HepG2 (cell line): ENCODE measurements around the gene FLYWCH1. TPM values are rescaled to one million over a fixed set of nuclear protein-coding genes. Genes with fewer than 3 reads are reported as not detected.

Source experiments
- ASH2L ChIP-seq: fragments of 300-600, 200-600 bp; sonication (generic); IDR thresholded peaks from 2 replicates; pipeline ENCODE4 v1.7.0; 2017; ENCODE audit warnings: low read depth, mild to moderate bottlenecking, moderate library complexity, mixed read lengths, low read length; ENCODE audit not compliant: insufficient read length
- BCLAF1 ChIP-seq: fragments of 450-650 bp; IDR thresholded peaks from 2 replicates; pipeline ENCODE4 v1.6.1; 2017; ENCODE audit warnings: mild to moderate bottlenecking
- E2F2 ChIP-seq: sonication (generic); formaldehyde crosslinking; IDR thresholded peaks from 2 replicates; pipeline ENCODE4 v1.4.0; 2020; ENCODE audit warnings: missing genetic modification reagents, borderline replicate concordance
- HBP1 ChIP-seq: IDR thresholded peaks from 2 replicates; pipeline ENCODE4 v1.6.1; 2016; ENCODE audit warnings: low read depth, control low read depth
- KAT7 ChIP-seq: IDR thresholded peaks from 2 replicates; pipeline ENCODE4 v1.6.1; 2018; ENCODE audit warnings: borderline replicate concordance, missing compliant biosample characterization
- KDM5B ChIP-seq: sonication (generic); formaldehyde crosslinking; IDR thresholded peaks from 2 replicates; pipeline ENCODE4 v1.4.0; 2020; ENCODE audit warnings: missing genetic modification reagents, mild to moderate bottlenecking, borderline replicate concordance
- MATR3 ChIP-seq: sonication (generic); formaldehyde crosslinking; IDR thresholded peaks from 2 replicates; pipeline ENCODE4 v1.4.0; 2020; ENCODE audit warnings: missing genetic modification reagents
- MNT ChIP-seq: fragments of 450-650 bp; IDR thresholded peaks from 2 replicates; pipeline ENCODE4 v1.6.1; 2016
- NFKBIZ ChIP-seq: IDR thresholded peaks from 2 replicates; pipeline ENCODE4 v1.6.1; 2018; ENCODE audit warnings: missing genetic modification reagents, missing compliant biosample characterization
- NFRKB ChIP-seq: fragments of 450-650 bp; IDR thresholded peaks from 2 replicates; pipeline ENCODE4 v1.6.1; 2017
- RARA ChIP-seq: IDR thresholded peaks from 2 replicates; pipeline ENCODE4 v1.6.1; 2016; ENCODE audit warnings: missing genetic modification reagents, missing compliant biosample characterization
- REXO4 ChIP-seq: sonication (generic); formaldehyde crosslinking; IDR thresholded peaks from 2 replicates; pipeline ENCODE4 v1.8.0; 2022; ENCODE audit warnings: missing genetic modification reagents, mild to moderate bottlenecking, borderline replicate concordance
- SIN3B ChIP-seq: fragments of 150-350 bp; IDR thresholded peaks from 2 replicates; pipeline ENCODE4 v1.6.1; 2014; ENCODE audit warnings: low read length
- SUZ12 ChIP-seq: fragments of 150-350 bp; IDR thresholded peaks from 2 replicates; pipeline ENCODE4 v1.6.1; 2014; ENCODE audit warnings: low read depth, low read length
- ZKSCAN8 ChIP-seq: IDR thresholded peaks from 2 replicates; pipeline ENCODE4 v1.6.1; 2016; ENCODE audit warnings: borderline replicate concordance, missing genetic modification reagents, missing compliant biosample characterization
- ZNF160 ChIP-seq: sonication (generic); formaldehyde crosslinking; IDR thresholded peaks from 2 replicates; pipeline ENCODE4 v1.8.0; 2022; ENCODE audit warnings: mild to moderate bottlenecking, inconsistent platforms, missing genetic modification reagents
- ZNF274 ChIP-seq: sonication (generic); formaldehyde crosslinking; IDR thresholded peaks from 2 replicates; pipeline ENCODE4 v1.5.1; 2020; ENCODE audit warnings: mild to moderate bottlenecking, missing genetic modification reagents
- ZNF383 ChIP-seq: sonication (generic); formaldehyde crosslinking; IDR thresholded peaks from 2 replicates; pipeline ENCODE4 v1.4.0; 2020; ENCODE audit warnings: missing genetic modification reagents, mild to moderate bottlenecking, borderline replicate concordance
- ZNF552 ChIP-seq: sonication (generic); formaldehyde crosslinking; IDR thresholded peaks from 2 replicates; pipeline ENCODE4 v1.9.0; 2022; ENCODE audit warnings: missing genetic modification reagents, mild to moderate bottlenecking, borderline replicate concordance
- ZNF563 ChIP-seq: sonication (generic); formaldehyde crosslinking; IDR thresholded peaks from 2 replicates; pipeline ENCODE4 v1.8.0; 2022; ENCODE audit warnings: mild to moderate bottlenecking, moderate library complexity, missing genetic modification reagents
- ZSCAN5A ChIP-seq: sonication (generic); formaldehyde crosslinking; IDR thresholded peaks from 2 replicates; pipeline ENCODE4 v1.8.0; 2022; ENCODE audit warnings: mild to moderate bottlenecking, missing genetic modification reagents, borderline replicate concordance
- polyA plus RNA-seq, 8 experiments: library from polyadenylated mRNA; depleted of rRNA in 3 of 8; stranded (reverse) in 7 of 8; unstranded in 1 of 8; fragments of >200 nt; fragmentation: Illumina TruSeq in 4 of 8; extraction: Trizol in 4 of 8; gene quantifications; 2 replicates each; pipeline versions ENCODE4 v1.2.1 to v1.2.3, GENCODE V29; 2011 to 2016; ENCODE audit warnings: low read depth in 4 of 8, missing spikeins in 1 of 8, mixed read lengths in 1 of 8; ENCODE audit not compliant: insufficient read depth in 1 of 8
- total RNA-seq, 5 experiments: library from RNA; depleted of rRNA; stranded (reverse); fragments of >200 nt; fragmentation: Illumina TruSeq; extraction: Trizol; gene quantifications; 2 replicates each; pipeline ENCODE4 v1.2.3, GENCODE V29; 2016; ENCODE audit warnings: low read depth in 1 of 5

The FLYWCH1 gene
- total and polyA plus RNA-seq, 2 of the 13 experiments (the other 11 are each of a cell fraction or from before 2014, with no cell fraction given), result 7.3 to 12.4 TPM

GRCh38 chr16:2980227-2981176, 68.8 kb downstream of the FLYWCH1 start, which contains the start of gene PKMYT1 (continued):
- TF ChIP-seq ZSCAN5A (CRISPR knock-in tag), result no peak
- peak; percentile 83 for TF ChIP-seq SIN3B
- TF ChIP-seq RARA (CRISPR knock-in tag), result no peak
- no peak for TF ChIP-seq REXO4
- TF ChIP-seq NFRKB, result no peak
- no peak for TF ChIP-seq MATR3 (CRISPR knock-in tag)
- TF ChIP-seq BCLAF1, result no peak
- TF ChIP-seq HBP1 (CRISPR knock-in tag), result no peak; the same call in 1 of the 2 replicates
- TF ChIP-seq ZNF383 (CRISPR knock-in tag), result 0 out of 2 replicates have a peak, but pooled peaks have one; percentile 25
- TF ChIP-seq ZKSCAN8, result no peak
- no peak for TF ChIP-seq ZNF563 (CRISPR knock-in tag)
- no peak; the same call in 1 of the 2 replicates for TF ChIP-seq ZNF274 (CRISPR knock-in tag)
- no peak for TF ChIP-seq SUZ12
- TF ChIP-seq E2F2 (CRISPR knock-in tag), result 0 out of 2 replicates have a peak, but pooled peaks have one; percentile 61
- TF ChIP-seq MNT, result peak; percentile 40; the same call in 1 of the 2 replicates
- no peak; the same call in 1 of the 2 replicates for TF ChIP-seq KAT7
- no peak for TF ChIP-seq ZNF160 (CRISPR knock-in tag)
- TF ChIP-seq KDM5B (CRISPR knock-in tag), result no peak; the same call in none of the 2 replicates
- no peak for TF ChIP-seq ZNF552
- TF ChIP-seq ASH2L, result no peak
- no peak for TF ChIP-seq NFKBIZ (CRISPR knock-in tag)
